H54 (cell line): ENCODE measurements around the gene DIAPH1.

Experiments used
- DNase-seq: peaks from one replicate; pipeline ENCODE4 v3.0.0; 2011; ENCODE audit warnings: low spot score, mixed read lengths; ENCODE audit not compliant: insufficient read length
- FAIRE-seq: peaks from 3 replicates; lab custom pipeline; 2011; peaks lifted over from hg19 to GRCh38; lab: Jason Lieb, UNC
- POLR2A ChIP-seq: IDR thresholded peaks from 2 replicates; pipeline ENCODE4 v1.6.1; 2011; ENCODE audit warnings: low read depth, mild to moderate bottlenecking, low read length

The DIAPH1 gene

GRCh38 chr5:141649972-141650371, 31.2 kb upstream of the DIAPH1 start:
- no peak for FAIRE-seq
- TF ChIP-seq POLR2A: no peak
- DNase-seq: no peak

- FAIRE-seq (no peak), DNase-seq (no peak)
- no peak for TF ChIP-seq POLR2A
Measured at GRCh38 chr5:141649056-141649688, 30.4 kb upstream of the DIAPH1 start.

GRCh38 chr5:141647851-141648250, 29.1 kb upstream of the DIAPH1 start:
- DNase-seq (no peak), FAIRE-seq (no peak)
- no peak for TF ChIP-seq POLR2A

- no peak for TF ChIP-seq POLR2A
- DNase-seq (no peak), FAIRE-seq (no peak)
Measured at GRCh38 chr5:141647242-141647641, 28.4 kb upstream of the DIAPH1 start.

GRCh38 chr5:141646026-141646425, 27.2 kb upstream of the DIAPH1 start:
- DNase-seq: no peak
- TF ChIP-seq POLR2A: no peak
- no peak for FAIRE-seq

- DNase-seq (peak; percentile 87), FAIRE-seq (peak; percentile 6)
- no peak for TF ChIP-seq POLR2A
Measured at GRCh38 chr5:141641634-141642267, 23.0 kb upstream of the DIAPH1 start.

- TF ChIP-seq POLR2A: no peak
- DNase-seq: no peak
- no peak for FAIRE-seq
Measured at GRCh38 chr5:141640698-141641097, 21.9 kb upstream of the DIAPH1 start.

- no peak for FAIRE-seq
- no peak for TF ChIP-seq POLR2A
- no peak for DNase-seq
Measured at GRCh38 chr5:141640051-141640415, 21.2 kb upstream of the DIAPH1 start.

GRCh38 chr5:141639357-141640050, 20.7 kb upstream of the DIAPH1 start:
- no peak for TF ChIP-seq POLR2A
- FAIRE-seq: no peak
- no peak for DNase-seq

- FAIRE-seq (no peak), DNase-seq (no peak)
- TF ChIP-seq POLR2A: no peak
Measured at GRCh38 chr5:141638771-141639170, 20.0 kb upstream of the DIAPH1 start.

GRCh38 chr5:141637767-141638419, 19.1 kb upstream of the DIAPH1 start:
- FAIRE-seq (no peak), DNase-seq (no peak)
- TF ChIP-seq POLR2A: no peak

GRCh38 chr5:141637123-141637766, 18.4 kb upstream of the DIAPH1 start:
- DNase-seq (peak; percentile 38), FAIRE-seq (no peak)
- no peak for TF ChIP-seq POLR2A

GRCh38 chr5:141636413-141637122, 17.8 kb upstream of the DIAPH1 start, which contains the start of the genes HDAC3 and RELL2:
Gene HDAC3, minus strand, starts transcription at chr5:141636849. Its CDS starts 59 bp downstream, at chr5:141636790.
Gene RELL2, plus strand, starts transcription at chr5:141636997. Its CDS starts 1,229 bp downstream, at chr5:141638226.
- FAIRE-seq: no peak
- peak; percentile 94 for DNase-seq

More at GRCh38 chr5:141636413-141637122, 17.8 kb upstream of the DIAPH1 start, which contains the start of the genes HDAC3 and RELL2:
- peak; percentile 94 for TF ChIP-seq POLR2A
